ENCODE measurements around the gene THSD4.

- TF ChIP-seq CTCF (IDR thresholded peaks at IDR 0.05) (no peak), POLR2A (IDR thresholded peaks at IDR 0.05) (no peak)
Measured at GRCh38 chr15:71199384-71200351, 84.4 kb downstream of the THSD4 start.
